ENCODE data around the gene TSHZ2.

DNA sequence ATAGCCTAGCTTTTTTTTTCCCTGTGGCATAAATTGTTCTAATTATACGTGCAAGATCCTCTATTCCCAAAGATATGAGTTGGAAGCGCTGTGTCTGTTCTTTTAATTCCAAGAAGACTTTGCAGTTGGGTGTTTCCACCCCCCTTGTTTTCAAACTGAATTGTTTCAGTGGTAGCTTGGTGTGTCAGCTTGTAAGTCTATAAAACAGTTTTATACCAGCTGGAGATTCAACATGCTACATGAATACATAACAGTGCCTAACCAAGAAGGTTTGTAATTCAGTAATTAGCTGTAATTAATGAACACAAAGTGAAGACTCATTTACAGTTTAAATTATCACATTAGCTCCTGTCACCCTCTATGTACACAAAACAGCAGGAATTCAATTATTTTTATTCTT, 467.5 kb downstream of the TSHZ2 start:
- TF ChIP-seq ZBTB7A (IDR thresholded peaks at IDR 0.05; ENCODE audit: low read depth) (no peak), RAD21 (IDR thresholded peaks at IDR 0.05; ENCODE audit: low read depth) (no peak), TAF1 (IDR thresholded peaks at IDR 0.05; ENCODE audit: low read depth) (no peak), YY1 (IDR thresholded peaks at IDR 0.05; ENCODE audit: low read depth) (no peak), NFIC (IDR thresholded peaks at IDR 0.05) (no peak), FOXM1 (IDR thresholded peaks at IDR 0.05; ENCODE audit: borderline replicate concordance, low read depth) (no peak), EP300 (IDR thresholded peaks at IDR 0.05; ENCODE audit: borderline replicate concordance) (no peak), TEAD4 (IDR thresholded peaks at IDR 0.05) (no peak), CEBPB (IDR thresholded peaks at IDR 0.05) (no peak)
- TF ChIP-seq, protein P1, sequence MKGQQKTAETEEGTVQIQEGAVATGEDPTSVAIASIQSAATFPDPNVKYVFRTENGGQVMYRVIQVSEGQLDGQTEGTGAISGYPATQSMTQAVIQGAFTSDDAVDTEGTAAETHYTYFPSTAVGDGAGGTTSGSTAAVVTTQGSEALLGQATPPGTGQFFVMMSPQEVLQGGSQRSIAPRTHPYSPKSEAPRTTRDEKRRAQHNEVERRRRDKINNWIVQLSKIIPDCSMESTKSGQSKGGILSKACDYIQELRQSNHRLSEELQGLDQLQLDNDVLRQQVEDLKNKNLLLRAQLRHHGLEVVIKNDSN (IDR thresholded peaks at IDR 0.05): no peak
- TF ChIP-seq, protein P2, sequence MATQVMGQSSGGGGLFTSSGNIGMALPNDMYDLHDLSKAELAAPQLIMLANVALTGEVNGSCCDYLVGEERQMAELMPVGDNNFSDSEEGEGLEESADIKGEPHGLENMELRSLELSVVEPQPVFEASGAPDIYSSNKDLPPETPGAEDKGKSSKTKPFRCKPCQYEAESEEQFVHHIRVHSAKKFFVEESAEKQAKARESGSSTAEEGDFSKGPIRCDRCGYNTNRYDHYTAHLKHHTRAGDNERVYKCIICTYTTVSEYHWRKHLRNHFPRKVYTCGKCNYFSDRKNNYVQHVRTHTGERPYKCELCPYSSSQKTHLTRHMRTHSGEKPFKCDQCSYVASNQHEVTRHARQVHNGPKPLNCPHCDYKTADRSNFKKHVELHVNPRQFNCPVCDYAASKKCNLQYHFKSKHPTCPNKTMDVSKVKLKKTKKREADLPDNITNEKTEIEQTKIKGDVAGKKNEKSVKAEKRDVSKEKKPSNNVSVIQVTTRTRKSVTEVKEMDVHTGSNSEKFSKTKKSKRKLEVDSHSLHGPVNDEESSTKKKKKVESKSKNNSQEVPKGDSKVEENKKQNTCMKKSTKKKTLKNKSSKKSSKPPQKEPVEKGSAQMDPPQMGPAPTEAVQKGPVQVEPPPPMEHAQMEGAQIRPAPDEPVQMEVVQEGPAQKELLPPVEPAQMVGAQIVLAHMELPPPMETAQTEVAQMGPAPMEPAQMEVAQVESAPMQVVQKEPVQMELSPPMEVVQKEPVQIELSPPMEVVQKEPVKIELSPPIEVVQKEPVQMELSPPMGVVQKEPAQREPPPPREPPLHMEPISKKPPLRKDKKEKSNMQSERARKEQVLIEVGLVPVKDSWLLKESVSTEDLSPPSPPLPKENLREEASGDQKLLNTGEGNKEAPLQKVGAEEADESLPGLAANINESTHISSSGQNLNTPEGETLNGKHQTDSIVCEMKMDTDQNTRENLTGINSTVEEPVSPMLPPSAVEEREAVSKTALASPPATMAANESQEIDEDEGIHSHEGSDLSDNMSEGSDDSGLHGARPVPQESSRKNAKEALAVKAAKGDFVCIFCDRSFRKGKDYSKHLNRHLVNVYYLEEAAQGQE (IDR thresholded peaks at IDR 0.05; ENCODE audit: low read depth): no peak

All from Ishikawa (cell line).